AG04449 (cell line): ENCODE measurements around the gene CACNA2D4.

Source experiments
- CTCF ChIA-PET: fragments of 350-600 bp; formaldehyde crosslinking; extraction: SDS; loops from one replicate; lab custom pipeline; 2021; ENCODE audit warnings: antibody characterized with exemption; lab: Yijun Ruan, JAX
- POLR2A ChIA-PET: fragments of 400-600, 350-600 bp; formaldehyde crosslinking; extraction: SDS; loops from one replicate; lab custom pipeline; 2020; ENCODE audit warnings: antibody characterized with exemption, inconsistent platforms; lab: Yijun Ruan, JAX
- DNase-seq: peaks from one replicate; pipeline ENCODE4 v3.0.0-alpha.2; 2010; ENCODE audit warnings: low read depth, low spot score
- H3K4me3 ChIP-seq: 2 replicates; pipeline ENCODE4 v1.5.1; 2011; ENCODE audit warnings: low read depth, mild to moderate bottlenecking, control low read depth, low read length
- TF ChIP-seq, protein P1 (sequence below): IDR thresholded peaks from one replicate; pipeline ENCODE4 v1.5.1; 2011; ENCODE audit warnings: mild to moderate bottlenecking, moderate library complexity, low read length, control low read depth, inconsistent platforms; ENCODE audit not compliant: insufficient read depth; ENCODE audit errors: missing control alignments

CACNA2D4 gene

DNA sequence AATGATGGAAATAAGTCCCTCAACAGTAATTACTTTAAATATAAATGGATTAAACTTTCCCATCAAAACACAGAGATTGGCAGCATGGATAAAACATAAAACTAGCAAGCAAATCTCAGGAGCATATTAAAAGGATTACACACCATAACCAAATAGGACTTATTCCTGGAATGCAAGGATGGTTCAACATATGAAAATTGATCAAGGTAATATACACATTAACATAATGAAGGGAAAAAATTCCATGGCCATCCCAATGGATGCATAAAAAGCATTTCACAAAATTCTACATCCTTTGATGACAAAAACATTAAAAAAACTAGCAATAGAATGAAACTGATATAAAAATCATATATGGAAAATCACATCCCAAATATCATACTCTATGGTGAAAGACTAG is 13.6 kb downstream of the CACNA2D4 start:
- DNase-seq: no peak
- CTCF ChIA-PET: interaction anchor here (1.3 kb wide), 1 partner anchor 35 kb away, joined by 4 read pairs; no protein-coding TSS in a partner anchor
- H3K4me3 ChIP-seq: no peak overlapping the region
- TF ChIP-seq, protein P1, sequence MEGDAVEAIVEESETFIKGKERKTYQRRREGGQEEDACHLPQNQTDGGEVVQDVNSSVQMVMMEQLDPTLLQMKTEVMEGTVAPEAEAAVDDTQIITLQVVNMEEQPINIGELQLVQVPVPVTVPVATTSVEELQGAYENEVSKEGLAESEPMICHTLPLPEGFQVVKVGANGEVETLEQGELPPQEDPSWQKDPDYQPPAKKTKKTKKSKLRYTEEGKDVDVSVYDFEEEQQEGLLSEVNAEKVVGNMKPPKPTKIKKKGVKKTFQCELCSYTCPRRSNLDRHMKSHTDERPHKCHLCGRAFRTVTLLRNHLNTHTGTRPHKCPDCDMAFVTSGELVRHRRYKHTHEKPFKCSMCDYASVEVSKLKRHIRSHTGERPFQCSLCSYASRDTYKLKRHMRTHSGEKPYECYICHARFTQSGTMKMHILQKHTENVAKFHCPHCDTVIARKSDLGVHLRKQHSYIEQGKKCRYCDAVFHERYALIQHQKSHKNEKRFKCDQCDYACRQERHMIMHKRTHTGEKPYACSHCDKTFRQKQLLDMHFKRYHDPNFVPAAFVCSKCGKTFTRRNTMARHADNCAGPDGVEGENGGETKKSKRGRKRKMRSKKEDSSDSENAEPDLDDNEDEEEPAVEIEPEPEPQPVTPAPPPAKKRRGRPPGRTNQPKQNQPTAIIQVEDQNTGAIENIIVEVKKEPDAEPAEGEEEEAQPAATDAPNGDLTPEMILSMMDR: no peak
- POLR2A ChIA-PET: no interaction called here

DNA sequence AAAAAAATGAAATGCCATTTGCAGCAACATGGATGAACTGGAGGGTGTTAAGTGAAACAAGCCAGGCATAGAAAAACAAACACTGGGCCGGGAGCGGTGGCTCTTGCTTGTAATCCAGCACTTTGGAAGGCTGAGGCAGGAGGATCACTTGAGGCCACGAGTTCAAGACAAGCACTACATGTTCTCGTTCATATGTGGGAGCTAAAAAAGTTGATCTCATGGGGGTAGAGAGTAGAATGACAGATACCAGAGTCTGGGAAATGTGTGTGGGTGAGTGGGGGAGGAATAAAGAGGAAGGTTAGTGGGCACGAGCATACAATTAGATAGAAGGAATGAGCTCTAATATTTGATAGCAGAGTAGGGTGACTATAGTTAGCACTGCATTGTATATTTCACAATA is 21.5 kb downstream of the CACNA2D4 start:
- ChIA-PET POLR2A (no interaction called here), CTCF (no interaction called here)
- TF ChIP-seq, protein P1: no peak
- no peak for DNase-seq
- H3K4me3 ChIP-seq: no peak overlapping the region

DNA sequence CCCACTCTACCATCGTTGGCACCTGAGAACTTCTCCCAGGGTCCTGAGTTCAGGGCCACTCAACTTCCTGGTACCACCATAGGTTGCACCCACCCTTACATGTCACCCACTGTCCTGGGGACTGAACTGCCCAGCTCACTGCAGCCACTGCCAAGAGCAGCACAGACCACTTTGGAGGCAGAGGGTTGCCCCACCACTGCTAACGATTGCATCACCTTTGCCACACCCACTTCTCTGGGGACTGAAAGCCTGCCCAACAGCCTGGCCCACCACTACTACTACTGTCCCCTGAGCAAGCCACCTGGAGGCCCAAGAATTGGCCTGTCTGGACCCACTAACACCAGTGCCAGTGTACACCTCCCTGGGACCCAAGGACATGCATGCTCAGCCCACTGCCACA is 27.6 kb downstream of the CACNA2D4 start:
- DNase-seq: no peak
- TF ChIP-seq, protein P1: no peak
- no peak overlapping the region for H3K4me3 ChIP-seq
- POLR2A ChIA-PET: no interaction called here
- CTCF ChIA-PET: no interaction called here

DNA sequence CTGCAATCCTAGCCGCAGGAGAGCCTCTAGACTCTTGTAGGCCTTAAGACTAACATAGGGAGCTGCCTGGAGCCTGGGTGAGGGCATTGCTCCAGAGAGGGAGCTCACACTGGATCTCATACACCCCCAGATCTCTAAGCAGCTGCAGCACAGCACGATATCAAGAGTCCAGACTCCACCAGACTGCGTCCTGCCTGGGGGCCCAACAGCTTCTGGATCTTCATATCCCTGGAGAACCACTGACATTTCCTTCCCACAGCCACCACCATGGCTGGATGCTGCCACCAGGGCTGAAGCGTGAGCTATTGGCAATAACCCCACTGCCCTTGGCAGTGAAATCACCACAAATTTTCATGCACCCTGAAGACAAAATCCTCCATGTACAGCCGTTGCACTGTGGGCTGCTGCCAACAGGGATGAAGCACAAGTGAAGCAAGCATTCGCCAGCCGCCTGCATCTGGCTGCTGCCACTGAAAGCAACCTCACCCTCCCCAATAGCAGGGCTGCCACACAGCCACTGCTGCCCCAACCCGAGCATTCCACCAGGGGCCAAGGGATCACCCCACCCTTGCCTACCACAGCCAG is 28.2 kb downstream of the CACNA2D4 start:
- H3K4me3 ChIP-seq: no peak overlapping the region
- TF ChIP-seq, protein P1: no peak
- ChIA-PET CTCF (no interaction called here), POLR2A (no interaction called here)
- no peak for DNase-seq

DNA sequence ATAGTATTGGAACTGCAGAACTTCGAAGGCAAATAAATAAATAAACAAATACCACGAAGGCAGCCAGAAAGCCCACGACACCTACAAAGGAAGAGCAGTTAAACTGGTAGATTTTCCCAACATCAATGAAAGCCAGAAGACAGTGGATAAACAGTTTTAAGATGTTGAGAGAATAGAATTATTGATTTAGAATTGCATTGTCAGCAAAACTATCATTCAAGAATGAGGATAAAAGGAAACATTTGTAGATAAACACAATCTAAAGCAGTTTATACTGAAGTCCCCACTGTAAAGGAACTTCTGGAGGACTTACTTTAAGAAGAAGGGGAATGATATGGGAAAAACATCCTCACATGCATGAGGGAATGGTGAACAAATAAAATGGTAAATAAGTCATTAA is 29.5 kb downstream of the CACNA2D4 start:
- ChIA-PET POLR2A (no interaction called here), CTCF (no interaction called here)
- no peak for DNase-seq
- no peak overlapping the region for H3K4me3 ChIP-seq
- TF ChIP-seq, protein P1: no peak

DNA sequence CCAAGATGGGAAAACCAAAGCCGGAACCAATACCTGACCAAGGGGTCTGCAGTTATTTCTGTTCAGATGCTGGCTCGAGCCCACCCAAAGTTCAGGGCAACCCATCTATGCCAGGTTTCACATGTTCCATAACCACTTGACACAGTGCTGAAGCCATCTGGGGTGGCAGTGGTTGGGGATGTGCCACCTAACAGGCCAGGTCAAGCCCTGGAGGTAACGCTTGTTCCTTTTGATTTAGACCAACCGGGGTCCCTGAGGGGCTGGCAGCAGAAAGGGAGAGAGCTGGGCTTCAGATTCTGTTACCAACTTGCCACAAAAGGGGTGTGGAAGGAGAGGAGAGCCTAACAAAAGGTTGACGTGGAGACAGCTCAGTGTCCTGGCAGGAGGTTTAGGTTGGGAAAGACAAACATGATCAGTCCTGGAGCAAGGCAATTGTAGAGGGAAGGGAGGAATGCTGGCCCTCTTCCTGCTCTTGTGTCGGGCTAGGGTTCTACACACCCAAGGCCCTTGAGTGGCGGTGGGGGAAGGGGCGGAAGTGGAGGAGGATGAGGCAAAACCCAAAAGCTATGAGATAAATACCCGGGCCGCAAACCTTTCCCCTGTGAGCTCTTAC is 31.9 kb downstream of the CACNA2D4 start:
- CTCF ChIA-PET: interaction anchor here (0.9 to 1.1 kb wide), 2 partner anchors 12 to 53 kb away, joined by 3 read pairs; no protein-coding TSS in a partner anchor
- no peak for DNase-seq
- H3K4me3 ChIP-seq: no peak overlapping the region
- TF ChIP-seq, protein P1: no peak
- POLR2A ChIA-PET: no interaction called here
